B cell (primary cell): Measurements from ENCODE around the gene ATAD1. TPM values are rescaled to one million over a fixed set of nuclear protein-coding genes. Genes with fewer than 3 reads are reported as not detected.
A peak's percentile ranks its signal among the peaks of the same experiment; 100 is the strongest.
"Not testable (repeated sequence)": the region's sequence is repeated elsewhere in the genome, so short reads cannot be mapped to it uniquely, and the experiment has no call there.

Source experiments
- ATAC-seq: fragments of 200-7000 bp; cut with Tn5 transposase; one replicate; pipeline ENCODE4 v1.10.0; 2021; ENCODE audit warnings: low read depth, mild to moderate bottlenecking, moderate number of reproducible peaks, moderate library complexity
- CTCF ChIA-PET: fragments of 350-600 bp; sonication (Branson Sonifier 250); formaldehyde crosslinking; loops from one replicate; lab custom pipeline; 2021; ENCODE audit warnings: antibody characterized with exemption, inconsistent platforms; lab: Charles Lee
- POLR2A ChIA-PET: fragments of 350-600 bp; sonication (Branson Sonifier 250); formaldehyde crosslinking; loops from one replicate; lab custom pipeline; 2021; ENCODE audit warnings: antibody characterized with exemption; lab: Charles Lee
- DNase-seq: peaks from one replicate; pipeline ENCODE4 v3.0.0; 2013
- H2AFZ ChIP-seq: 2 replicates; pipeline ENCODE4 v1.6.1; 2012; ENCODE audit warnings: mild to moderate bottlenecking, low read depth, low read length; ENCODE audit not compliant: insufficient read depth, poor library complexity, severe bottlenecking
- H3K27ac ChIP-seq, 2 donors: 1 replicate in 1 of 2; 2 replicates in 1 of 2; pipeline ENCODE4 v1.5.1; 2012 to 2013; ENCODE audit warnings: low read length in 2 of 2, mild to moderate bottlenecking in 2 of 2, moderate library complexity in 1 of 2
- H3K27me3 ChIP-seq, 4 experiments: fragments of 200-600 bp in 1 of 4; sonication (generic) in 1 of 4; replicated peaks in 1 of 4; 1 replicate in 2 of 4; 2 replicates in 2 of 4; pipeline versions ENCODE4 v1.6.1 to v1.7.0; 2013 to 2016; ENCODE audit warnings: low read length in 3 of 4, mild to moderate bottlenecking in 2 of 4, mixed read lengths in 1 of 4, moderate library complexity in 1 of 4; ENCODE audit not compliant: insufficient read depth in 4 of 4, control insufficient read depth in 3 of 4; ENCODE audit errors: control extremely low read depth in 1 of 4
- H3K36me3 ChIP-seq, 2 experiments: replicated peaks in 1 of 2; 1 replicate in 1 of 2; 2 replicates in 1 of 2; pipeline versions ENCODE4 v1.6.1 to v1.7.1; 2013; ENCODE audit warnings: low read length in 1 of 2; ENCODE audit not compliant: insufficient read depth in 2 of 2, control insufficient read depth in 1 of 2; ENCODE audit errors: control extremely low read depth in 1 of 2, extremely low read depth in 1 of 2
- H3K4me1 ChIP-seq, 2 donors: fragments of 200-600 bp in 1 of 2; sonication (generic) in 1 of 2; 1 replicate in 1 of 2; 2 replicates in 1 of 2; pipeline versions ENCODE4 v1.5.1 to v1.6.1; 2013 to 2017; ENCODE audit warnings: low read length in 2 of 2; ENCODE audit not compliant: control insufficient read depth in 2 of 2, insufficient read depth in 2 of 2
- H3K4me2 ChIP-seq: replicated peaks from 2 replicates; pipeline ENCODE3; 2012; ENCODE audit warnings: mild to moderate bottlenecking, low read depth, low read length; ENCODE audit not compliant: poor library complexity, severe bottlenecking
- H3K4me3 ChIP-seq, 5 experiments: fragments of 200-600 bp in 1 of 5; sonication (generic) in 1 of 5; 1 replicate in 3 of 5; 2 replicates in 2 of 5; pipeline versions ENCODE4 v1.5.1 to v1.7.0; 2011 to 2016; ENCODE audit warnings: low read length in 4 of 5, mild to moderate bottlenecking in 4 of 5, low read depth in 2 of 5, control low read depth in 1 of 5, moderate library complexity in 1 of 5; ENCODE audit not compliant: insufficient read depth in 1 of 5; ENCODE audit errors: control extremely low read depth in 1 of 5, extremely low read depth in 1 of 5
- H3K79me2 ChIP-seq: fragments of 200-600 bp; sonication (generic); one replicate; pipeline ENCODE4 v1.6.0; 2016; ENCODE audit warnings: low read length; ENCODE audit not compliant: control insufficient read depth, insufficient read depth
- H3K9ac ChIP-seq: fragments of 200-600 bp; sonication (generic); 2 replicates; pipeline ENCODE4 v1.6.1; 2017; ENCODE audit warnings: mild to moderate bottlenecking, low read length, moderate library complexity
- H3K9me3 ChIP-seq, 3 donors: one replicate each; pipeline versions ENCODE4 v1.6.1 to v1.7.1; 2013; ENCODE audit warnings: low read length in 2 of 3; ENCODE audit not compliant: control insufficient read depth in 2 of 3, insufficient read depth in 1 of 3; ENCODE audit errors: control extremely low read depth in 1 of 3
- H4K20me1 ChIP-seq: 2 replicates; pipeline ENCODE4 v1.6.0; 2012; ENCODE audit warnings: mild to moderate bottlenecking, low read length; ENCODE audit not compliant: insufficient read depth, control insufficient read depth, poor library complexity, severe bottlenecking
- H3K27ac Mint-ChIP-seq: one replicate; pipeline ENCODE4 v1.8.0; 2021; ENCODE audit warnings: mixed read lengths
- H3K27me3 Mint-ChIP-seq: one replicate; pipeline ENCODE4 v1.8.0; 2021; ENCODE audit warnings: mixed read lengths
- H3K4me1 Mint-ChIP-seq: one replicate; pipeline ENCODE4 v1.8.0; 2021; ENCODE audit warnings: mixed read lengths
- H3K4me3 Mint-ChIP-seq: one replicate; pipeline ENCODE4 v1.8.0; 2021; ENCODE audit warnings: mixed read lengths
- H3K9me3 Mint-ChIP-seq: one replicate; pipeline ENCODE4 v1.8.0; 2022; ENCODE audit warnings: mixed read lengths; ENCODE audit not compliant: insufficient read depth
- CTCF ChIP-seq: fragments of 200-600 bp; IDR thresholded peaks from one replicate; pipeline ENCODE4 v1.8.0; 2022; ENCODE audit warnings: antibody characterized with exemption, mild to moderate bottlenecking
- EZH2 ChIP-seq: IDR thresholded peaks from 2 replicates; pipeline ENCODE4 v1.6.1; 2012; ENCODE audit warnings: borderline replicate concordance, low read depth, mild to moderate bottlenecking, moderate library complexity, low read length; ENCODE audit not compliant: insufficient read depth, poor library complexity, severe bottlenecking
- WGBS: methylation state at CpG from one replicate; pipeline ENCODE4 v1.1.5; 2013; ENCODE audit warnings: missing lambda C conversion rate; ENCODE audit not compliant: insufficient coverage; 5-methylcytosine and 5-hydroxymethylcytosine counted together
- intact Hi-C: fragments of 100-400 bp; cut with micrococcal nuclease; formaldehyde crosslinking; loops from one replicate; pipeline ENCODE4 v1.10.0; 2022
- polyA plus RNA-seq: library from polyadenylated mRNA; depleted of rRNA; stranded (reverse); fragments of >200 nt; gene quantifications from 2 replicates; pipeline ENCODE4 v1.2.3, GENCODE V29; 2012
- total RNA-seq, 2 donors: library from RNA; stranded (reverse); fragments of 120-200 nt in 1 of 2; gene quantifications; 1 replicate in 1 of 2; 2 replicates in 1 of 2; pipeline versions ENCODE4 v1.2.3 to v1.2.4, GENCODE V29; 2013 to 2022

The ATAD1 gene
- total and polyA plus RNA-seq, 2 donors (not counting 1 experiment from before 2014, with no cell fraction given), result 6.1 to 44.9 TPM

GRCh38 chr10:87863951-87864495 lies 46.0 kb upstream of the ATAD1 start:
- Histone ChIP-seq H3K27ac (peak overlapping the region; percentile 40 to 84), H3K9ac (peak overlapping the region; percentile 72), H3K4me3 (peak overlapping the region; percentile 87 to 99 (median 99)), H2AFZ (peak overlapping the region; percentile 89), H3K4me1 (peaks cover 21 to 32% of the 10 kb centered on the region in 2 donors), H3K79me2 (peaks cover 52% of the 10 kb centered on the region), H3K4me2 (peak overlapping the region; percentile 85)
- H3K27me3 Mint-ChIP-seq, ATAC-seq, H3K9me3 ChIP-seq, H3K9me3 Mint-ChIP-seq, H4K20me1 ChIP-seq, H3K36me3 ChIP-seq, H3K27me3 ChIP-seq: not testable (repeated sequence)
- WGBS, result under 1% methylated on average over 46 of the region's 47 CpGs
- ChIA-PET CTCF (interaction anchor here (0.9 to 11.5 kb wide), 4 partner anchors 13 to 525 kb away, joined by 3 to 241 read pairs (median 98); no protein-coding TSS in a partner anchor), POLR2A (interaction anchor here (2.8 to 3.0 kb wide), 5 partner anchors 46 to 718 kb away, joined by 16 to 77 read pairs (median 21); partner anchors contain the start of genes ATAD1 and RNLS)
- intact Hi-C loops, result loop anchor here (1.0 to 5.0 kb wide), 6 partner anchors 63 to 1388 kb away; partner anchors contain the start of genes LIPA and STAMBPL1
- peak; percentile 60 for DNase-seq
- Mint-ChIP-seq H3K4me1 (peaks cover 50% of the 10 kb centered on the region), H3K27ac (peak overlapping the region; percentile 84), H3K4me3 (peak overlapping the region; percentile 98)

GRCh38 chr10:87863053-87863943 lies 45.3 kb upstream of the ATAD1 start, which contains the start of the genes KLLN and PTEN:
KLLN (minus strand) TSS chr10:87863533; CDS start chr10:87862487, 1,046 bp downstream.
PTEN (plus strand) TSS chr10:87863625; CDS start chr10:87864470, 845 bp downstream.
- Histone ChIP-seq H4K20me1 (no peaks in the 10 kb centered on the region), H3K4me2 (peak within 1 kb of the TSS; percentile 85), H3K27ac (peak within 1 kb of the TSS; percentile 79 to 84), H3K4me1 (peaks cover 20 to 25% of the 10 kb centered on the region in 2 donors), H3K79me2 (peaks cover 45% of the 10 kb centered on the region), H3K36me3 (no peaks in the 10 kb centered on the region), H3K9me3 (no peaks in the 10 kb centered on the region), H2AFZ (peak within 1 kb of the TSS; percentile 89), H3K9ac (peak within 1 kb of the TSS; percentile 72), H3K27me3 (no peaks in the 10 kb centered on the region), H3K4me3 (peak within 1 kb of the TSS; percentile 87 to 99 (median 99))
- Mint-ChIP-seq H3K4me1 (peaks cover 43% of the 10 kb centered on the region), H3K4me3 (peak within 1 kb of the TSS; percentile 98), H3K27ac (peak within 1 kb of the TSS; percentile 98), H3K27me3 (no peaks in the 10 kb centered on the region), H3K9me3 (no peaks in the 10 kb centered on the region)
- DNase-seq (peak; percentile 93), ATAC-seq (peak; percentile 37)
- WGBS, result under 1% methylated on average over 88 of the region's 89 CpGs
- intact Hi-C loops, result loop anchor here (2.0 to 5.0 kb wide), 5 partner anchors 64 to 1389 kb away; partner anchors contain the start of genes LIPA and STAMBPL1
- TF ChIP-seq EZH2 (no peak), CTCF (no peak)
- CTCF ChIA-PET, result interaction anchor here (0.6 to 11.5 kb wide), 12 partner anchors 8 to 719 kb away, joined by 3 to 241 read pairs (median 14); partner anchors contain the start of genes ATAD1 and RNLS
- POLR2A ChIA-PET, result interaction anchor here (1.1 to 3.0 kb wide), 12 partner anchors 45 to 1038 kb away, joined by 3 to 77 read pairs (median 7); partner anchors contain the start of genes ATAD1 and RNLS
